NCI-H1048 (cell line): Measurements from ENCODE around the gene CTNNA1.
A peak's percentile ranks its signal among the peaks of the same experiment; 100 is the strongest.
"Not testable (repeated sequence)": the region's sequence is repeated elsewhere in the genome, so short reads cannot be mapped to it uniquely, and the experiment has no call there.

ENCODE experiments used
- DNase-seq: peaks from one replicate; lab custom pipeline; 2025; lab: John Stamatoyannopoulos, UW

The CTNNA1 gene

GRCh38 chr5:138752951-138753793, at the start of gene CTNNA1:
Gene CTNNA1 (plus strand): TSS chr5:138753425. CDS start chr5:138781925, 28,500 bp downstream.
- DNase-seq: peak; percentile 32

- DNase-seq: not testable (repeated sequence)
Observed at GRCh38 chr5:138703777-138704176, 49.4 kb upstream of the CTNNA1 start.

GRCh38 chr5:138705007-138705406, 48.2 kb upstream of the CTNNA1 start:
- DNase-seq: no peak

- no peak for DNase-seq
Observed at GRCh38 chr5:138705567-138705966, 47.7 kb upstream of the CTNNA1 start.

GRCh38 chr5:138706655-138707480, 46.4 kb upstream of the CTNNA1 start:
- no peak for DNase-seq

GRCh38 chr5:138708791-138709190, 44.4 kb upstream of the CTNNA1 start:
- no peak for DNase-seq

- DNase-seq: no peak
Observed at GRCh38 chr5:138709202-138709601, 44.0 kb upstream of the CTNNA1 start.

GRCh38 chr5:138711087-138711486, 42.1 kb upstream of the CTNNA1 start:
- no peak for DNase-seq

- DNase-seq: no peak
Observed at GRCh38 chr5:138711811-138712210, 41.4 kb upstream of the CTNNA1 start.

GRCh38 chr5:138712324-138712723, 40.9 kb upstream of the CTNNA1 start:
- DNase-seq: no peak

GRCh38 chr5:138712791-138713190, 40.4 kb upstream of the CTNNA1 start:
- no peak for DNase-seq

GRCh38 chr5:138713247-138713646, 40.0 kb upstream of the CTNNA1 start:
- no peak for DNase-seq

- DNase-seq: no peak
Observed at GRCh38 chr5:138714694-138715093, 38.5 kb upstream of the CTNNA1 start.

GRCh38 chr5:138715931-138716432, 37.2 kb upstream of the CTNNA1 start:
- not testable (repeated sequence) for DNase-seq

- DNase-seq: no peak
Observed at GRCh38 chr5:138716456-138716924, 36.7 kb upstream of the CTNNA1 start.

- no peak for DNase-seq
Observed at GRCh38 chr5:138717399-138717798, 35.8 kb upstream of the CTNNA1 start.

- DNase-seq: no peak
Observed at GRCh38 chr5:138719811-138720210, 33.4 kb upstream of the CTNNA1 start.

- no peak for DNase-seq
Observed at GRCh38 chr5:138720840-138721239, 32.4 kb upstream of the CTNNA1 start.

GRCh38 chr5:138721979-138722378, 31.2 kb upstream of the CTNNA1 start:
- DNase-seq: no peak

GRCh38 chr5:138722544-138723177, 30.6 kb upstream of the CTNNA1 start:
- no peak for DNase-seq

- no peak for DNase-seq
Observed at GRCh38 chr5:138724470-138725146, 28.6 kb upstream of the CTNNA1 start.
